ENCODE results near the gene GSN.

GSN gene

GRCh38 chr9:121297389-121297788 is 29.4 kb downstream of the GSN start:
- DNase-seq = no peak
- in situ Hi-C loops (cut with MboI; ENCODE audit: low pct_unique_long_range_greater_than_20kb, low sequenced_read_pairs) = no loop called here

DNA sequence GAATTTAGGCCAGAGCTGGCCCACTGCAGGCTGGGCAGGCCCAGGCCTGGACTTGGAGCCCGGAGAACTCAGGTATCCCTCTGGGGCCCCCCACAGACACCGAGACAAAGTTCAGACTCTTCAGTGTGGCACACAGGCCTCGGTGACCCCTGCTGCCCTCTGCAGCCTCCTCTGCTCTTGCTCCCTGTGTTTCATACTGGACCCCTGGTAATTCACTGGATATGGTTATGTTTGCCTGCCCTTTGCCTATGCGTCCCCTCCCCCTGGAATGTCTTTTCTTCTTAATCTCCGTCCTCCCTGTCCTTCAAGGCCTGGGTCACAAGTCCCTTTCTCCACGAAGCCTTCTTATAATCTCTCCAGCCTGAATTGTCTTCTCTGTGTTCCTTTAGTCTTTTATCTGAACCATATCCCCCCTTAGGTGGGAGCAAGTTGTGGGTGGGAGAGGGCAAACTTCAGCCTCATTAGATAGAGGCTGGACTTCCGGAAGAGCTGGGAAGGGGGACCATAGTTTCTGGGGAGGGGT is 30.1 kb downstream of the GSN start:
- no peak for DNase-seq
- in situ Hi-C loops (cut with MboI; ENCODE audit: low pct_unique_long_range_greater_than_20kb, low sequenced_read_pairs) = no loop called here

GRCh38 chr9:121298689-121299466 is 30.9 kb downstream of the GSN start:
- no peak for DNase-seq
- in situ Hi-C loops (cut with MboI; ENCODE audit: low pct_unique_long_range_greater_than_20kb, low sequenced_read_pairs) = no loop called here

- DNase-seq = no peak
- in situ Hi-C loops (cut with MboI; ENCODE audit: low pct_unique_long_range_greater_than_20kb, low sequenced_read_pairs) = no loop called here
Measured at GRCh38 chr9:121299467-121300282, 31.7 kb downstream of the GSN start.

DNA sequence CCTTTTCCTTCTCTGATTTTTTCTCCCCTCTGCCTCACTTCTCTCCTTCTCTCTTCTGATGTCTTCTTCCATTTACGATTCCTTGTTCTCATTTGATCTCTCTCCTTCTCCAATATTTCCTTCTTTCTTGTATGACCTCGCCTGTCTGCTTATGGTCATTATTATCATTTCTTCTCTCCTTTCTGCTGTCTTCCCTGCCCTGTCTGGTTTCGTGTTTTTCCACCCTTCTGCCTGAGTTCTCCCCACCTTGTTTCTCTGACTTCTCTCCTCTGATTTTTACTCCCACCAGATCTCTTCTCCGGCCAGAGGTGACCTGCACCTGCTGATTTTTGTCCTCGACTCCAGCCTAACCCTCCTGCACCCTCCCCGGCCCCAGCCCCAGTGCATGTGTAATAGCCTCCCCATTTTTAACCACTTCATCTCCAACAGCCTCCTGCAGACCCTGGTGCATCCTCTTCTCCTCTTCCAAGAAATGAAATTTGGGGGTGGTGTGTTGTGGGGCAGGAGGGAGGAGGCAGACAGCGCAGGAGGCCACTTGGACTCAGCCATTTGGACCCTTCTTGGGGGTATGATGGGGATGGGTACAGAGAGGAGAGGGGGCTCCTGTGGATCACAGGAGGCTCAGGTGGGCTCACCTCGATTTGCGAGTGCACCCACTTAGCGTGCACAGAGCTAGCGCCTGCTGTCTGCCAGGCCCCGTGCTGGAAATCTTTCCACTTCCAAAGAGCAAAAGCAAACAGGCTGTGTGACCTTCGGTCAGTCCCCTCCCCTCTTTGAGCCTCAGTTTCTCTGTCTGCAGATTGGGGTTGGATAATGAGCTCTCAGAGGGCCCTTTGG is 32.5 kb downstream of the GSN start:
- in situ Hi-C loops (cut with MboI; ENCODE audit: low pct_unique_long_range_greater_than_20kb, low sequenced_read_pairs) = no loop called here
- no peak for DNase-seq

- in situ Hi-C loops (cut with MboI; ENCODE audit: low pct_unique_long_range_greater_than_20kb, low sequenced_read_pairs) = no loop called here
- DNase-seq = no peak
Measured at GRCh38 chr9:121301881-121302286, 33.9 kb downstream of the GSN start.

DNA sequence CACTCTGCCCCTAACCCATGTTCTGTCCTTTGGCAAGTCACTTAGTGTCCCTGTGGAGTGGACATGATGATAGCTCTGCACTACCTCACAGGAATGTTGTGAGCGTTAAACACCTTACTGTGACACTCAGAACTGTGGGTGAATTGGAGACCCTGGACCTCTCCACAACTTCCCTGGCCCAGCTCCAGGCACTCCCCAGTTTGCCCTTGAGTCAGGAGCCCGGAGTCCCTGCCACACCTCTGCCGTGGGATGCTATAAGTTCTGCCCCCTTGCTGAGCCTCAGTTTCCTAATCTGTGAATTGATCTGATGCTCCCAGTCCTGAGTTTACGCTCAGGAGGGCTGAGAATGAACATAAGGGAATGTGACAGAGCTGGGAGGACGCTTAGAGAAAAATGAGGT is 34.4 kb downstream of the GSN start:
- no peak for DNase-seq
- in situ Hi-C loops (cut with MboI; ENCODE audit: low pct_unique_long_range_greater_than_20kb, low sequenced_read_pairs) = no loop called here

DNA sequence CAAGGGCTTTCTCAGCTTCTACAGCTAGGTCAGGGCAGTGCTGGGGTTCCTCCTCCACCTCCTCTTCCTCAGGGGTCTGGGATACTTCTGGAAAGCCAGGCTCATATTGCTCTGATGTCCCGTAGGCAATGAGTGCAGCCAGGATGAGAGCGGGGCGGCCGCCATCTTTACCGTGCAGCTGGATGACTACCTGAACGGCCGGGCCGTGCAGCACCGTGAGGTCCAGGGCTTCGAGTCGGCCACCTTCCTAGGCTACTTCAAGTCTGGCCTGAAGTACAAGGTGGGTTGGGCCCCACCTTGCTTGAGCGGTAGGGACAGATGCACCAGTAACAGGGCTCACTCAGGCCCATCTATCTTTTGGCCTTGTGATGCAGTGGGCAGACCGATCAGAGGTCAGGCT is 34.8 kb downstream of the GSN start:
- in situ Hi-C loops (cut with MboI; ENCODE audit: low pct_unique_long_range_greater_than_20kb, low sequenced_read_pairs) = no loop called here

GRCh38 chr9:121303456-121304451 is 35.8 kb downstream of the GSN start:
- in situ Hi-C loops (cut with MboI; ENCODE audit: low pct_unique_long_range_greater_than_20kb, low sequenced_read_pairs) = no loop called here

More for the DNA sequence above, 34.8 kb downstream of the GSN start:
- no peak for DNase-seq

DNA sequence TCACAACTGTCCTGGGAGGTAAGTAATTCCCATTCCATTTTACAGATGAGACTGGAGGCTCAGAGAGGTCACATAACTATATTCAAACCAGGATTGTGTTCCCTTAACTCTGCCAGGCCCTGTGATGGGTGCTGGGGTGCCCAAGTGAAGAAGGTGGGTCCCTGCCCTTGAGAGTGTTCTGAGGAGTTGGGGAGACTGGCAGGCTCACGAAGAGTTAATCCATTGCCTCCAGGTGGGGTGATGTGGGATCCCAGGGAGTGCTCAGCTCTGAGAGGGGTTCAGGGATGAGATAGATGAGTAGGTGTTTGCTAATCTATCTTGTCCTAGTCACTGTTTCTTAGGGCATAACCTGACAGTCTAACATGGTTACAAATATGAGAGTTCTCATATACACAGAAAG is 36.7 kb downstream of the GSN start:
- in situ Hi-C loops (cut with MboI; ENCODE audit: low pct_unique_long_range_greater_than_20kb, low sequenced_read_pairs) = no loop called here
- DNase-seq = no peak

More at GRCh38 chr9:121303456-121304451, 35.8 kb downstream of the GSN start:
- no peak for DNase-seq

DNA sequence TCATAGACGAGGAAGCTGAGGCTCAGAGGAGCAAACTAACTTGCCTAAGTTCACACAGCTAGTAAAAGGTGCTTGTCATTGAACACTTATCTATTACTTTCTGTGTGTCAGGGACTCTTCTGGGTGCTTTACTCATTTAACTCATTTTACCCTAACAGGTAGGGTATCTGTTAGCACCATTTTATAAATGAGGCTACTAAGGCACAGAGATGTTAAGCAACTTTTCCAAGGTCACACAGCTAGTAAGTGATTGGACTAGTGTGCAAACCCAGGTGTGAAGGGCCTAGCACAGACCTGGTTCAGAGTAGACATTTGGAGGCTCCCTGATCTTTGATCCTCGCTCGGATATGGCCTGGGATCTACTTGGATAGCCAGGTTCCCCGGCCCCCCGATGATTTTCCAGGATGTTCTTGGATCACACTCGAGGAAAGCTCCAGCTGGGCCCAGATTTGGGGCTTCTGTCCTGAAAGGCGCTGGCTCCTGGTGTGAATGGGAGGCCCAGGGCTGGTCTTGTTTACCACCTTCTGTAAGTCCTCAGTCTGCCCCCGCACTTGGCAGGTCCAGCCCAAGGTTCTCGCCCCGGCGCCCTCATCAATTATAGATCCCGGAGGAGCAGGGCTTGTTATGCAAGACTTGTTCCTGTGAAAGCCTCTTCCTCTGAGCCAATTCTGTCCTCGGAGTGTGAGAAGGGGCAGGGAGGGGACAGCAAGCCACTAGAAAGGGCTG is 37.5 kb downstream of the GSN start:
- DNase-seq = no peak
- in situ Hi-C loops (cut with MboI; ENCODE audit: low pct_unique_long_range_greater_than_20kb, low sequenced_read_pairs) = no loop called here

DNA sequence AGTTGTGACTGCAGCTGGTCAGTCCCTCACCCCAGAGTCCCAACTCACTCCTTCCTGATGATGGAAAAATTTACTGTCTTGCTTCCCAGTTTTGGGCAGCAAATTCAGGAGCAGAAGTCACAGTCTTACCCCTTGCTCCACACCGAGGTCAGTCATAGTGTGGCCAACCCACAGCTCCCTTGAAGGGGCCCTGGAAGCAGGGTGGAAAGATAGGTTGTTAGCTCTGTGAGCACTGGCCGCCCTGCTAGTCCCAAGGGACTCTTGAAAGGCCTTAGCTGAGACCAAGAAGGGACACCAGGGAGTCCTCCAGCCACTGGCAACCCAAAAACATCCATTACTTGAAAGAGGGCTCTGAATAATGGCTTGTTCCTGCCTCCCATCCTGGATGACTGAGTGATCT is 40.0 kb downstream of the GSN start:
- in situ Hi-C loops (cut with MboI; ENCODE audit: low pct_unique_long_range_greater_than_20kb, low sequenced_read_pairs) = no loop called here
- no peak for DNase-seq

DNA sequence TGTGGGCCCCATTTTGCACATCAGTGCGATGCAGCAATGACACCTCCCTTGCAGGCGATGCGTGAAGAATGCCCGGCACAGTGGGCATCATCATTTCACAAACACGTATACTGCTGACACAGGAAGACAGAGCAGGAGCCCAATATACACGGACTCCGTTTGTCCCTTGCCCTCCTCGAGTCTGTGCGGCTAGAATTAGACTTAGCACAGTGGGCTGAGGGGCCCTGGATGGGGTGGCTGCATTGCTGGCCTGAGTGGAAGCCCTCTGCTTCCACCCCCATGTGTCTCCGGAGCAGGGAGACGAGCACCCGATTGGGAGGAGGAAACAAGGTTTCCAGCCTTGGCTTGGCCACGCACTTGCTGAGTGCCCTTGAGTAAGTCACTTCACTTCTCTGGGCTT is 40.8 kb downstream of the GSN start:
- in situ Hi-C loops (cut with MboI; ENCODE audit: low pct_unique_long_range_greater_than_20kb, low sequenced_read_pairs) = no loop called here
- no peak for DNase-seq

DNA sequence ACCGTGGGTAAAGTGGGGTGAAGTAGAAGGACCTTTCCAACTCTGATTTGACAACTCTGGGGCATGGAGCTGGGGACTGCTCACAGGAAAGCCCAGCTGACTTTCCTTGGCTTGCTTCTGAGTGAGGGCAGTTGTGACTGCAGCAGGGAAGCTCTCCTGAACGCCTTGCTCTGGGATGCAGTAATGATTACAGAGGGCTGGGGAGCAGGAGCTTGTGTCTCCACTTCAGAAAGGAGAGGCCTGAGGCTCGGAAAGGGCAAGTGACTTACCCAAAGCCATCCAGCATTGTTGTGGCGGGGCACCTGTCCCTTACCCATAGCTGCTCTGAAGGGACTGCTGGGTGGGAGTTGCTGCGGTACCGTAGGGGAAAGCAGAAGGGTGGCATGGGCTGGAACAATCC is 41.2 kb downstream of the GSN start:
- in situ Hi-C loops (cut with MboI; ENCODE audit: low pct_unique_long_range_greater_than_20kb, low sequenced_read_pairs) = no loop called here

DNA sequence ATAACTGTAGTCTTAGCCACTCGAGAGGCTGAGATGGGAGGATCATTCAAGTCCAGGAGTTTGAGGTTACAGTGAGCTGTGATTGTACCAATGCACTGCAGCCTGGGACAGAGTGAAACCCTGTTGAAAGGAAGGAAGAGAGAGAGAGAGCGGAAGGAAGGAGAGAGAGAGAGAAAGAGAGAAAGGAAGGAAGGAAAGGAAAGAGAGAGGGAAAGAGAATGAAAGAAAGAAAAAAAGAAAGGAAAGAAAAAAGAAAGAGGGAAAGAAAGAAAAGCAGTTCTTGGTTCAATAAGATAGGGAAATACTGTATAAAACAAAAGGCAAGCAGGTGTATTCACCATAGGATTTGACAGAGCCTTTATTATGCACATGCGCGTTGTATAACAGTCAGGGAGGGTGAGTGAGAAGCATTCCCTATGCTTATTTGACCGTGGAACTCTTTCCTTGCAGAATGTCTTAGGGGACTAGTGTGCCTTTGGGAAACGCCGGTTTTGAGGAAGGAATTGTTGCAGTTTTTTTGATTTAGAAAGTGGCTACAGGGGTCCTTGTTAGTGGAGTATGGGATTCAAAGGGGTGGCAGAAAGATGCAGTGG is 42.0 kb downstream of the GSN start:
- no peak for DNase-seq
- in situ Hi-C loops (cut with MboI; ENCODE audit: low pct_unique_long_range_greater_than_20kb, low sequenced_read_pairs) = loop anchor here (10.0 kb wide), 1 partner anchor 85 kb away; no protein-coding TSS in a partner anchor

More for the DNA sequence above, 41.2 kb downstream of the GSN start:
- DNase-seq = no peak

DNA sequence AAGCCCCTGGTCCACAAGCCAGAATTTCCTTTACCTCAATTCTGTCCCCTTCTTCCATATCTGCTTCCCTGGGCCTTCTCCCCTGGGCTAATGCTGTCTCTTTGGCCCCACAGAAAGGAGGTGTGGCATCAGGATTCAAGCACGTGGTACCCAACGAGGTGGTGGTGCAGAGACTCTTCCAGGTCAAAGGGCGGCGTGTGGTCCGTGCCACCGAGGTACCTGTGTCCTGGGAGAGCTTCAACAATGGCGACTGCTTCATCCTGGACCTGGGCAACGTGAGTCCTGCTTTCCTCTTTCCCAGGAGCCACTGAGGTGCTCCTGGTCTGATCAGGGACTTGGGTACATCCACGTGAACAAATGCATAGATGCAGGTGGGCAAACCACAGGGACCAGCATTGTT is 42.6 kb downstream of the GSN start:
- DNase-seq = no peak
- in situ Hi-C loops (cut with MboI; ENCODE audit: low pct_unique_long_range_greater_than_20kb, low sequenced_read_pairs) = loop anchor here (10.0 kb wide), 1 partner anchor 84 kb away; no protein-coding TSS in a partner anchor

GRCh38 chr9:121312169-121312568 is 44.2 kb downstream of the GSN start:
- in situ Hi-C loops (cut with MboI; ENCODE audit: low pct_unique_long_range_greater_than_20kb, low sequenced_read_pairs) = loop anchor here (10.0 kb wide), 1 partner anchor 83 kb away; no protein-coding TSS in a partner anchor
- no peak for DNase-seq

Measured in KBM-7 (cell line).